Uterus (tissue), 4 donors: ENCODE measurements around the gene RAB35. TPM values are rescaled to one million over a fixed set of nuclear protein-coding genes. Genes with fewer than 3 reads are reported as not detected.

Experiments used
- DNase-seq, 2 donors: peaks; one replicate each; pipeline ENCODE4 v3.0.0-alpha.2; 2019 to 2020
- H3K27ac ChIP-seq, 2 donors: fragments of 200-600 bp; sonication (generic); 1 replicate in 1 of 2; 2 replicates in 1 of 2; pipeline ENCODE4 v1.5.1; 2016 to 2018
- H3K27me3 ChIP-seq, 2 donors: fragments of 200-600 bp; sonication (generic); one replicate each; pipeline ENCODE4 v1.5.1; 2018 to 2019; ENCODE audit warnings: control low read depth in 1 of 2
- H3K36me3 ChIP-seq, 2 donors: fragments of 200-600 bp; sonication (generic); one replicate each; pipeline ENCODE4 v1.5.1; 2019; ENCODE audit warnings: control low read depth in 1 of 2
- H3K4me1 ChIP-seq, 2 donors: fragments of 200-600 bp; sonication (generic); one replicate each; pipeline ENCODE4 v1.5.1; 2018 to 2019; ENCODE audit warnings: control low read depth in 1 of 2
- H3K4me3 ChIP-seq, 2 donors: fragments of 200-600 bp; sonication (generic); 1 replicate in 1 of 2; 2 replicates in 1 of 2; pipeline ENCODE4 v1.5.1; 2018 to 2019; ENCODE audit warnings: mild to moderate bottlenecking in 1 of 2
- H3K9me3 ChIP-seq, 2 donors: fragments of 200-600 bp; sonication (generic); one replicate each; pipeline ENCODE4 v1.5.1; 2019; ENCODE audit warnings: control low read depth in 1 of 2
- POLR2A ChIP-seq, 2 donors: fragments of 450-650 bp; IDR thresholded peaks; one replicate each; pipeline ENCODE4 v1.6.1; 2016; ENCODE audit warnings: antibody characterized with exemption in 2 of 2, mild to moderate bottlenecking in 1 of 2, moderate library complexity in 1 of 2
- intact Hi-C: fragments of 100-400 bp; cut with DNase I; formaldehyde crosslinking; loops from one replicate; pipeline ENCODE4 v1.15.1; 2023; ENCODE audit warnings: low total_unique reads
- total RNA-seq, 4 donors: library from RNA; depleted of rRNA in 3 of 4; stranded (reverse); fragments of >200 nt in 3 of 4; gene quantifications; one replicate each; pipeline versions ENCODE4 v1.1.0 to v1.2.4, GENCODE V29; 2014 to 2023
- TF ChIP-seq, protein P1 (sequence below), 4 experiments: fragments of 200-600 bp in 2 of 4; fragments of 450-650 bp in 2 of 4; sonication (generic) in 2 of 4; IDR thresholded peaks; one replicate each; pipeline ENCODE4 v1.5.1; 2016 to 2019; ENCODE audit warnings: antibody characterized with exemption in 4 of 4, mild to moderate bottlenecking in 2 of 4, moderate library complexity in 1 of 4
- donor health status: DM: yes; HTN: yes; CAD: no.

RAB35 gene
- total RNA-seq, 4 donors from 2014 or later: 13.1 to 43.9 (median 22.4) TPM

DNA sequence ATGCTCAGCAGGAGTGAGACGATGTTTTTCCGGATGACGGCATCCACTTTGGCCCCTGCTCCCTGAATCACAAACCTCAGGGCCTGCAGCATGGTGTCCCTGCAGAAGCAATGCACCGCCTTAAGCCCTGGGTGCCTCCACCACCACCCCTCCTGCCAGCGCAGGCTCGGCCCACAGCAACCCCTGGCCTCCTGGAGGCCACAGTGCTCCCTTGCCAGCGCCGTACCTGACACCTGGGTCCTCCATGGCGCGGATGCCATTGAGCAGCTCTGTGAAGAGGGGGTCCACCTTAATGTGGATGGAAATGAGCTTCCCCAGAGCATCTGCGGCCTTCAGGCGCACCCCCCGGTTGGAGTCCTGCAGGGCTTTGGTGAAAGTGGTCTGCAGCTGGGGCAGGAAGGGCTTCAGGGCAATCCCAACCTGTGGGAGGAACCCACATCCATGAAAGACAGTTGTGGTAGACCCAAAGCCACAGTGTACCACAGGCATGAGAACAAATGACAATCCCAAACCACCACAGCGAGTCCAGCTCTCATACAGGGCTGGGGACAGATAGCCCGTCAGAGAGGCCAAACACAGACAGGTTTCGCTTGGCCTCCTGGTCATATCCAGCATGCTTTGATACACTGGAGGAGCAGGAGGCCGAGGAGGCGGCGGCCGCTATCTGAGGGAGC lies 17.9 kb upstream of the RAB35 start:
- no peaks in the 10 kb centered on the region for H3K27me3 ChIP-seq
- no peak for DNase-seq
- H3K4me3 ChIP-seq: no peak overlapping the region
- no peaks in the 10 kb centered on the region for H3K9me3 ChIP-seq
- H3K27ac ChIP-seq: no peak overlapping the region
- H3K4me1 ChIP-seq: no peaks in the 10 kb centered on the region
- TF ChIP-seq, protein P1, sequence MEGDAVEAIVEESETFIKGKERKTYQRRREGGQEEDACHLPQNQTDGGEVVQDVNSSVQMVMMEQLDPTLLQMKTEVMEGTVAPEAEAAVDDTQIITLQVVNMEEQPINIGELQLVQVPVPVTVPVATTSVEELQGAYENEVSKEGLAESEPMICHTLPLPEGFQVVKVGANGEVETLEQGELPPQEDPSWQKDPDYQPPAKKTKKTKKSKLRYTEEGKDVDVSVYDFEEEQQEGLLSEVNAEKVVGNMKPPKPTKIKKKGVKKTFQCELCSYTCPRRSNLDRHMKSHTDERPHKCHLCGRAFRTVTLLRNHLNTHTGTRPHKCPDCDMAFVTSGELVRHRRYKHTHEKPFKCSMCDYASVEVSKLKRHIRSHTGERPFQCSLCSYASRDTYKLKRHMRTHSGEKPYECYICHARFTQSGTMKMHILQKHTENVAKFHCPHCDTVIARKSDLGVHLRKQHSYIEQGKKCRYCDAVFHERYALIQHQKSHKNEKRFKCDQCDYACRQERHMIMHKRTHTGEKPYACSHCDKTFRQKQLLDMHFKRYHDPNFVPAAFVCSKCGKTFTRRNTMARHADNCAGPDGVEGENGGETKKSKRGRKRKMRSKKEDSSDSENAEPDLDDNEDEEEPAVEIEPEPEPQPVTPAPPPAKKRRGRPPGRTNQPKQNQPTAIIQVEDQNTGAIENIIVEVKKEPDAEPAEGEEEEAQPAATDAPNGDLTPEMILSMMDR (IDR thresholded peaks at IDR 0.05): no peak
- TF ChIP-seq POLR2A (IDR thresholded peaks at IDR 0.05): no peak
- intact Hi-C loops: no loop called here
- H3K36me3 ChIP-seq: no peaks in the 10 kb centered on the region

GRCh38 chr12:120132863-120133385 lies 16.4 kb upstream of the RAB35 start:
- TF ChIP-seq, protein P1 (IDR thresholded peaks at IDR 0.05): no peak
- TF ChIP-seq POLR2A (IDR thresholded peaks at IDR 0.05): no peak
- no peaks in the 10 kb centered on the region for H3K36me3 ChIP-seq

GRCh38 chr12:120132054-120132836 lies 15.7 kb upstream of the RAB35 start:
- Histone ChIP-seq H3K4me1 (no peaks in the 10 kb centered on the region), H3K9me3 (no peaks in the 10 kb centered on the region), H3K36me3 (no peaks in the 10 kb centered on the region), H3K4me3 (no peak overlapping the region), H3K27me3 (no peaks in the 10 kb centered on the region), H3K27ac (no peak overlapping the region)
- DNase-seq: no peak
- intact Hi-C loops: no loop called here
- TF ChIP-seq, protein P1 (IDR thresholded peaks at IDR 0.05): no peak
- no peak for TF ChIP-seq POLR2A (IDR thresholded peaks at IDR 0.05)

More at GRCh38 chr12:120132863-120133385, 16.4 kb upstream of the RAB35 start:
- Histone ChIP-seq H3K27me3 (no peaks in the 10 kb centered on the region), H3K9me3 (no peaks in the 10 kb centered on the region), H3K27ac (no peak overlapping the region), H3K4me1 (no peaks in the 10 kb centered on the region), H3K4me3 (no peak overlapping the region)
- DNase-seq: no peak
- intact Hi-C loops: no loop called here

GRCh38 chr12:120131116-120131515 lies 14.6 kb upstream of the RAB35 start:
- no peaks in the 10 kb centered on the region for H3K36me3 ChIP-seq
- no peaks in the 10 kb centered on the region for H3K4me1 ChIP-seq
- H3K9me3 ChIP-seq: no peaks in the 10 kb centered on the region
- TF ChIP-seq POLR2A (IDR thresholded peaks at IDR 0.05): no peak
- TF ChIP-seq, protein P1 (IDR thresholded peaks at IDR 0.05): no peak
- H3K27me3 ChIP-seq: no peaks in the 10 kb centered on the region
- no peak overlapping the region for H3K4me3 ChIP-seq
- DNase-seq: no peak
- H3K27ac ChIP-seq: no peak overlapping the region
- intact Hi-C loops: no loop called here

GRCh38 chr12:120130011-120130410 lies 13.5 kb upstream of the RAB35 start:
- TF ChIP-seq POLR2A (IDR thresholded peaks at IDR 0.05): no peak
- TF ChIP-seq, protein P1 (IDR thresholded peaks at IDR 0.05): no peak
- intact Hi-C loops: no loop called here
- Histone ChIP-seq H3K9me3 (no peaks in the 10 kb centered on the region), H3K27me3 (no peaks in the 10 kb centered on the region), H3K4me1 (no peaks in the 10 kb centered on the region), H3K27ac (no peak overlapping the region), H3K4me3 (no peak overlapping the region), H3K36me3 (no peaks in the 10 kb centered on the region)
- no peak for DNase-seq
